CD8-positive, alpha-beta memory T cell (primary cell): ENCODE measurements around the gene ETS1. TPM values are rescaled to one million over a fixed set of nuclear protein-coding genes. Genes with fewer than 3 reads are reported as not detected.

Experiments
- CTCF ChIA-PET: fragments of 350-600 bp; sonication (Branson Sonifier 250); formaldehyde crosslinking; loops from one replicate; lab custom pipeline; 2021; ENCODE audit warnings: antibody characterized with exemption; lab: Charles Lee
- POLR2A ChIA-PET: fragments of 350-600 bp; sonication (Branson Sonifier 250); formaldehyde crosslinking; loops from one replicate; lab custom pipeline; 2021; ENCODE audit warnings: antibody characterized with exemption; lab: Charles Lee
- DNase-seq, 5 donors: peaks; one replicate each; pipeline versions ENCODE4 v3.0.0 to v3.0.0-alpha.2; 2020 to 2022; ENCODE audit warnings: mixed read lengths in 1 of 5
- H3K27ac ChIP-seq: one replicate; pipeline ENCODE4 v1.7.0; 2013; ENCODE audit warnings: low read depth, mild to moderate bottlenecking, low read length, moderate library complexity
- H3K27me3 ChIP-seq: 2 replicates; pipeline ENCODE4 v1.7.0; 2013; ENCODE audit warnings: low read length, mild to moderate bottlenecking; ENCODE audit not compliant: insufficient read depth, poor library complexity, severe bottlenecking
- H3K36me3 ChIP-seq: 2 replicates; pipeline ENCODE4 v1.7.0; 2013; ENCODE audit warnings: mild to moderate bottlenecking, low read length, moderate library complexity; ENCODE audit not compliant: insufficient read depth
- H3K4me1 ChIP-seq: 2 replicates; pipeline ENCODE4 v1.7.0; 2013; ENCODE audit warnings: mild to moderate bottlenecking, low read length, moderate library complexity; ENCODE audit not compliant: insufficient read depth
- H3K4me3 ChIP-seq: 2 replicates; pipeline ENCODE4 v1.7.0; 2013; ENCODE audit warnings: mild to moderate bottlenecking, low read length
- H3K9me3 ChIP-seq: 2 replicates; pipeline ENCODE4 v1.7.0; 2013; ENCODE audit warnings: mild to moderate bottlenecking, low read length
- H3K27ac Mint-ChIP-seq, 8 donors: one replicate each; pipeline ENCODE4 v1.8.0; 2020 to 2021; ENCODE audit warnings: mixed read lengths in 8 of 8, mild to moderate bottlenecking in 6 of 8, inconsistent platforms in 3 of 8, moderate library complexity in 3 of 8
- H3K27me3 Mint-ChIP-seq, 2 donors: one replicate each; pipeline ENCODE4 v1.8.0; 2020 to 2021; ENCODE audit warnings: mixed read lengths in 2 of 2, mild to moderate bottlenecking in 1 of 2, moderate library complexity in 1 of 2
- H3K36me3 Mint-ChIP-seq, 3 donors: one replicate each; pipeline ENCODE4 v1.8.0; 2020 to 2021; ENCODE audit warnings: mixed read lengths in 3 of 3, inconsistent platforms in 1 of 3, mild to moderate bottlenecking in 1 of 3
- H3K4me1 Mint-ChIP-seq, 3 donors: one replicate each; pipeline ENCODE4 v1.8.0; 2020 to 2021; ENCODE audit warnings: mixed read lengths in 3 of 3, inconsistent platforms in 1 of 3, mild to moderate bottlenecking in 1 of 3
- H3K4me3 Mint-ChIP-seq, 7 donors: one replicate each; pipeline ENCODE4 v1.8.0; 2020 to 2021; ENCODE audit warnings: mixed read lengths in 7 of 7, mild to moderate bottlenecking in 6 of 7, moderate library complexity in 4 of 7, inconsistent platforms in 2 of 7
- H3K9me3 Mint-ChIP-seq, 5 donors: one replicate each; pipeline ENCODE4 v1.8.0; 2020 to 2022; ENCODE audit warnings: mixed read lengths in 5 of 5, mild to moderate bottlenecking in 3 of 5, moderate library complexity in 2 of 5, inconsistent platforms in 1 of 5
- polyA plus RNA-seq: library from polyadenylated mRNA; unstranded; fragments of 300-500 nt; fragmentation: Illumina TruSeq; gene quantifications from one replicate; pipeline ENCODE4 v1.2.3, GENCODE V29; 2021
- total RNA-seq, 2 experiments: library from RNA; stranded (reverse); gene quantifications; one replicate each; pipeline ENCODE4 v1.2.3, GENCODE V29; 2021

Gene ETS1
- total and polyA plus RNA-seq, 3 experiments from 2014 or later = 386 to 411 (median 405) TPM

DNA sequence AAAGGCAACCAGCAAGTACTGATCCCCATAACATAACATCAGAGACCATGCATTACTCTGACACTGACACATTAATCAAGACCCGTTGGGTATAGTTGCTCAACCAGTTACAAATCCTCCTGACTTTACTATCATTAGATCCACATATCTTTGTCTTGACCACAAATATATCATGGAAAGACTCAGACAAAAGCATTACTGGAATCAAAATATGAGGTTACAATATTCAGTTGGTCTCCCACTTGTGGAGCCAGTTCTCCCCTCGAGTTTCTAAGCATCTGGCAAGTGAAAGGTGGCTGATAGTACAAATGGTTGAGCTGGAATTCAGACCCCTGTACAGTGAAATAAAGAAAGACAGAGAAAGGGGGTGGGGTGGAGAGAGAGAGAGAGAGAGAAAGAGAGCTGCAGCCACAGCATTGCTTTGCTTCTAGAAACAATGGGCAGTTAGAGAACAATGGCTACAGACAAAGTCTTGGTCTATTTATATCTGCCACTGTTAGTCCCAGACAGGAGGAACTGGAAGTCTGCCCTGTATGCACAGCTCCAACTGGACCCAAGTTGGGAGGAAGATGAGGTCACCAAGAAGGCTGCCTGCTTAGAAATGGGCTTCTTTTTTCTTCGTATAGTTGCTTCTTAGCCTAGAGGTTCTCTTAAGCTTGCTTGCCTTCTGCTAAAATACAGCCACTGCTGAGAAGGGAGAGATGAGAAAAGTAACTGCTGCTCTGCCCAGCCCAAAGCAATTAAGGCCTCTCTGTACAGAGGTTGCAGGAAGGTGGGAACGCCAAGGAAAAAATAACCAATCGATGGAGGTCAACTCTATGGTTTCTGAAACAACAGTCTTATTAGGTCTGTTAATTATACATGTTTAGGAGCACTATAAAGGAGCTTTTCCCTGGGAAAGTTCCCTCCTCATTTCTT lies 85.5 kb downstream of the ETS1 start:
- peaks cover 12 to 89% (median 40%) of the 10 kb centered on the region in 3 donors for H3K36me3 Mint-ChIP-seq
- H3K27ac Mint-ChIP-seq = peak overlapping the region; percentile 88 to 99 (median 98)
- no peak overlapping the region for H3K27ac ChIP-seq
- H3K4me1 Mint-ChIP-seq = peaks cover 97 to 100% (median 99%) of the 10 kb centered on the region in 3 donors
- POLR2A ChIA-PET = interaction anchor here (0.8 to 3.8 kb wide), 7 partner anchors 10 to 34 kb away, joined by 3 to 17 read pairs (median 7); no protein-coding TSS in a partner anchor
- no peaks in the 10 kb centered on the region for H3K27me3 ChIP-seq
- DNase-seq = no peak
- CTCF ChIA-PET = interaction anchor here (0.8 to 3.4 kb wide), 11 partner anchors 9 to 312 kb away, joined by 3 to 12 read pairs (median 4); no protein-coding TSS in a partner anchor
- no peaks in the 10 kb centered on the region for H3K9me3 Mint-ChIP-seq
- H3K4me3 ChIP-seq = peak overlapping the region; percentile 37
- H3K4me1 ChIP-seq = peaks cover 100% of the 10 kb centered on the region
- peaks cover 0 to 2% of the 10 kb centered on the region in 2 donors for H3K27me3 Mint-ChIP-seq
- no peaks in the 10 kb centered on the region for H3K9me3 ChIP-seq
- peaks cover 35% of the 10 kb centered on the region for H3K36me3 ChIP-seq
- H3K4me3 Mint-ChIP-seq = peak overlapping the region; percentile 82 to 99 (median 90)

DNA sequence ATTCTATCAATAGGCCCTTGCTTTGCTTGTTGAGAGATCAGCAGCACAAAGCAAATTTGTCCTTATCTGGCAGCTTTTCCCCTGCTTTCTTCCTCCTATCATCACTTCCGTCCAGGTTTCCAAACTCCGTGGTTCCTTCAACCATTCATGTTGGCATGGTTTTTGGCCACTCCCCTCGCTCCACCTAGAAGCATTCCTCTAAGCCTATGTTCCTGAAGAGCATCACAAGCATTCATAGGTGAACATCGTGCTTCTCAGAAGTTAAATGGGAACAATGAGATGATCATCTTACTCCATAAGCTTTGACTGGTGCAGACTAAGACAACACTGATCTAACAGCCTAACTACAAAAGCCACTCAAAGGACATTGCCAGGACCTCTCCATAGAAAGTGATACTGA lies 86.3 kb downstream of the ETS1 start:
- Histone ChIP-seq H3K36me3 (peaks cover 27% of the 10 kb centered on the region), H3K4me3 (peak overlapping the region; percentile 37), H3K27me3 (no peaks in the 10 kb centered on the region), H3K9me3 (no peaks in the 10 kb centered on the region), H3K27ac (no peak overlapping the region), H3K4me1 (peaks cover 100% of the 10 kb centered on the region)
- no peak for DNase-seq
- Mint-ChIP-seq H3K27ac (peak overlapping the region; percentile 88 to 99 (median 98)), H3K9me3 (no peaks in the 10 kb centered on the region), H3K36me3 (peaks cover 4 to 88% (median 32%) of the 10 kb centered on the region in 3 donors), H3K4me3 (peak overlapping the region; percentile 82 to 99 (median 90)), H3K4me1 (peaks cover 97 to 100% (median 99%) of the 10 kb centered on the region in 3 donors), H3K27me3 (peaks cover 0 to 2% of the 10 kb centered on the region in 2 donors)
- ChIA-PET POLR2A (interaction anchor here (0.8 to 3.8 kb wide), 5 partner anchors 11 to 24 kb away, joined by 3 to 17 read pairs (median 12); no protein-coding TSS in a partner anchor), CTCF (interaction anchor here (0.8 to 3.4 kb wide), 8 partner anchors 8 to 311 kb away, joined by 3 to 12 read pairs (median 4); no protein-coding TSS in a partner anchor)

DNA sequence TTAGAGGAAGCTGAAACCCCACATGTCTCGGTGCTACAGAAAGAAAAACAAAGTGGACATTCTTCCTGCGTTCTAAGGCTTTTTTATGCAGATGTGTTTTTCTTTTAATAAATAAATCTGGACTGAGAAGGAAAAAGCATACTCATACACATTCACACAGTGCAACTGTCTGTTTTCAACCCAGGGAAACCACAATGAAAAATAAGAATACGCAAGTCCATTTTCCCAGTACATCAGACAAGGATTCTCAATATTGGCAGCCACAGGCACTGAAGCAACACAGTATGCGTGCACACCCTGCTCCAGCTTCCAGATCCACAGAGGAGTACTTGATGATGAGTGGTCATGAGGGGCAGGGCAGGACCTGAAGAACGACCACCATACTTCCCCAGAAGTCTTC lies 86.9 kb downstream of the ETS1 start:
- DNase-seq = no peak
- H3K36me3 ChIP-seq = peaks cover 27% of the 10 kb centered on the region
- H3K4me3 Mint-ChIP-seq = peak overlapping the region; percentile 82 to 99 (median 90)
- peak overlapping the region; percentile 88 to 99 (median 98) for H3K27ac Mint-ChIP-seq
- peaks cover 4 to 88% (median 32%) of the 10 kb centered on the region in 3 donors for H3K36me3 Mint-ChIP-seq
- peaks cover 0 to 2% of the 10 kb centered on the region in 2 donors for H3K27me3 Mint-ChIP-seq
- POLR2A ChIA-PET = interaction anchor here (0.9 to 3.8 kb wide), 4 partner anchors 11 to 24 kb away, joined by 3 to 17 read pairs (median 14); no protein-coding TSS in a partner anchor
- H3K27ac ChIP-seq = no peak overlapping the region
- peaks cover 97 to 100% (median 99%) of the 10 kb centered on the region in 3 donors for H3K4me1 Mint-ChIP-seq
- H3K4me3 ChIP-seq = peak overlapping the region; percentile 37
- no peaks in the 10 kb centered on the region for H3K9me3 Mint-ChIP-seq
- H3K9me3 ChIP-seq = no peaks in the 10 kb centered on the region
- CTCF ChIA-PET = interaction anchor here (1.2 to 3.4 kb wide), 8 partner anchors 8 to 210 kb away, joined by 3 to 12 read pairs (median 4); no protein-coding TSS in a partner anchor
- no peaks in the 10 kb centered on the region for H3K27me3 ChIP-seq
- peaks cover 100% of the 10 kb centered on the region for H3K4me1 ChIP-seq

DNA sequence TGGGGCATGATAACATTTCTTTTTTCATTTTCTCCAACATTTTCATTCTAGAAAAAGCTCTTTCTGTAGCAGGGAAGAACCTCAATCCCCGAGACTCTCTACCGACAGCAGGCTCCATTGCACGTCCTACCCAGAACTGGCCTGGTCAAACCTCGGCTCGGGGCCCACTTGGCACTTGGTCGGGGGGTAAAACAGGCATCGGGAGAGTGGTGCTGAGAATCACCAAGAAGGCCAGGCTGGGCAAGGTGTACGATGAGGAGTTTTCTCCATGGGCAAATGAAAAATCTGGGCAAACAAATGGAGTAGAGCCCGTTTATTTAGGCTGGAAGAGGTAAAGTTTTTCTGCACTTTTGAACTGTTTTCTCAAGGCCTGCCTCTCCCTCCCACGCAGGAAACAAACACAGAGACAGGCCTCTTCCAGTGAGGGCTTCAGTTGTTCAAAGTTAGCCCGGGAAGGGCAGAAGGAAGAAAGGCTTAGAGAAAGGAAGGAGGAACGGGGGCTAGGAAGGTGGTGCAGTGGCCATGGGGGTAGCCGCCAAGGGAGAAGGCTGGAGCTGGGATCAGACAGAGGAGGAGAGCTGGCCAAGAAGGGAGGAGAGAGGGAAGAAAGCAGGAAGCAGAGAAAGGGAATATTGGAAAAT lies 87.6 kb downstream of the ETS1 start:
- H3K4me3 ChIP-seq = peak overlapping the region; percentile 30
- H3K4me1 Mint-ChIP-seq = peaks cover 97 to 100% (median 99%) of the 10 kb centered on the region in 3 donors
- H3K27ac Mint-ChIP-seq = peak overlapping the region; percentile 93 to 99 (median 97)
- H3K4me1 ChIP-seq = peaks cover 100% of the 10 kb centered on the region
- H3K27me3 Mint-ChIP-seq = peaks cover 0 to 2% of the 10 kb centered on the region in 2 donors
- peak overlapping the region; percentile 71 to 91 (median 90) for H3K4me3 Mint-ChIP-seq
- no peaks in the 10 kb centered on the region for H3K9me3 Mint-ChIP-seq
- H3K9me3 ChIP-seq = no peaks in the 10 kb centered on the region
- H3K36me3 Mint-ChIP-seq = peaks cover 4 to 88% (median 30%) of the 10 kb centered on the region in 3 donors
- H3K36me3 ChIP-seq = peaks cover 21% of the 10 kb centered on the region
- no peaks in the 10 kb centered on the region for H3K27me3 ChIP-seq
- no peak overlapping the region for H3K27ac ChIP-seq
- CTCF ChIA-PET = interaction anchor here (1.1 to 1.4 kb wide), 5 partner anchors 10 to 209 kb away, joined by 3 to 4 read pairs (median 3); no protein-coding TSS in a partner anchor
- DNase-seq = no peak
- POLR2A ChIA-PET = interaction anchor here (0.9 to 3.8 kb wide), 5 partner anchors 11 to 35 kb away, joined by 3 to 17 read pairs (median 12); no protein-coding TSS in a partner anchor

DNA sequence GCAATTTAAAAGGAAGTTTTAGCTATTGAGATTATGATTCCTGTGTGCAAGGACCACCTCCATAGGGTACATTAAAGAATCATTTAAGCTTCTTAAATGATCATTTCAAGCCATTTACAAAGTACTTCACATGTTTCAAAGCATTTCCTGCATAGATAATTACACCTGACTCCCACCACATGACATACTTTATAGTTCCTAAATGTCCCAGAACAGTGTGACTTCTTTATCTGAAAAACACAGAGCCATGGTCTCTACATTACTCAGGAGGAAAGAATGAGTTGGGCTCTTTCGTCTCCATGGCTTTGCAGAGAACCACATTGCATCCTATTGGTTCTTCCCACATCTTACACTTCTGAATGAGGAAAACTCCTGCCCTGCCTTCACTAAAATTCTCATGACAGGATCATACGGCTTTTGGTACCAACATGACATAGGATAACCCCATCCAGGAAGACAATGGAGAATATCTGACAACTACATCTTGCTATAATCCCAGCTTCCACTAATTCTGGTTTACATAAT lies 88.6 kb downstream of the ETS1 start:
- Histone ChIP-seq H3K4me1 (peaks cover 100% of the 10 kb centered on the region), H3K27ac (no peak overlapping the region), H3K4me3 (peak overlapping the region; percentile 30), H3K27me3 (no peaks in the 10 kb centered on the region), H3K36me3 (peaks cover 19% of the 10 kb centered on the region), H3K9me3 (no peaks in the 10 kb centered on the region)
- ChIA-PET POLR2A (interaction anchor here (1.4 to 1.6 kb wide), 3 partner anchors 15 to 34 kb away, joined by 3 to 6 read pairs (median 4); no protein-coding TSS in a partner anchor), CTCF (interaction anchor here (1.1 to 2.6 kb wide), 8 partner anchors 10 to 259 kb away, joined by 3 to 7 read pairs (median 4); no protein-coding TSS in a partner anchor)
- DNase-seq = no peak
- Mint-ChIP-seq H3K27me3 (peaks cover 0 to 2% of the 10 kb centered on the region in 2 donors), H3K4me1 (peaks cover 96 to 100% (median 99%) of the 10 kb centered on the region in 3 donors), H3K27ac (peak overlapping the region; percentile 93 to 99 (median 97)), H3K4me3 (peak overlapping the region; percentile 71 to 91 (median 90)), H3K9me3 (no peaks in the 10 kb centered on the region), H3K36me3 (peaks cover 4 to 88% (median 31%) of the 10 kb centered on the region in 3 donors)

DNA sequence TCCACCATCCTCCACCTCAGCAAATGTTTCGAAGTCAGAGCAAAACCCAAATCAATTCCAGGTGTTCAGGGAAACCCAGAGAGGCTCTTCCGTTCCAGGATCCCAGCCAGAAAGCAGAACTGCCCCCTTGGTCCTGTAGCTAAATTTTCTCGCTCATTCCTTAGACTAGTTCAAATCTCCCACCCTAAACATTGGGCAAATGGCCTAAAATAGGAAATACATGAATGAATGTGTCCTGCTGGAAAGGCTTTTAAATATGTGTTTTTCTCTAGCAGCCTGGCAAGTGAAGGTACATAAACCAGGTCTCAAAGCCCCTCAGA lies 89.6 kb downstream of the ETS1 start:
- Histone ChIP-seq H3K27me3 (no peaks in the 10 kb centered on the region), H3K4me3 (peak overlapping the region; percentile 32), H3K36me3 (peaks cover 23% of the 10 kb centered on the region), H3K27ac (no peak overlapping the region), H3K4me1 (peaks cover 100% of the 10 kb centered on the region), H3K9me3 (no peaks in the 10 kb centered on the region)
- CTCF ChIA-PET = interaction anchor here (1.0 to 2.6 kb wide), 13 partner anchors 8 to 207 kb away, joined by 3 to 7 read pairs (median 4); no protein-coding TSS in a partner anchor
- peaks cover 4 to 91% (median 30%) of the 10 kb centered on the region in 3 donors for H3K36me3 Mint-ChIP-seq
- peaks cover 0 to 2% of the 10 kb centered on the region in 2 donors for H3K27me3 Mint-ChIP-seq
- peak overlapping the region; percentile 73 to 91 (median 85) for H3K4me3 Mint-ChIP-seq
- H3K27ac Mint-ChIP-seq = peak overlapping the region; percentile 80 to 99 (median 95)
- POLR2A ChIA-PET = interaction anchor here (0.9 to 1.6 kb wide), 5 partner anchors 8 to 21 kb away, joined by 3 to 9 read pairs (median 5); no protein-coding TSS in a partner anchor
- H3K4me1 Mint-ChIP-seq = peaks cover 96 to 100% (median 99%) of the 10 kb centered on the region in 3 donors
- no peaks in the 10 kb centered on the region for H3K9me3 Mint-ChIP-seq
- no peak for DNase-seq
